NCI-H510A treated with DMSO at 0.1 percent for 48 hours (cell line): ENCODE measurements around the gene RAD23A.
"Not testable (repeated sequence)": the region's sequence is repeated elsewhere in the genome, so short reads cannot be mapped to it uniquely, and the experiment has no call there.

Source experiments
- DNase-seq: peaks from one replicate; lab custom pipeline; 2025; lab: John Stamatoyannopoulos, UW

The RAD23A gene

GRCh38 chr19:12955575-12955974 is 9.9 kb downstream of the RAD23A start:
- not testable (repeated sequence) for DNase-seq

GRCh38 chr19:12955996-12956395 is 10.3 kb downstream of the RAD23A start:
- DNase-seq = no peak

GRCh38 chr19:12956446-12957388 is 11.1 kb downstream of the RAD23A start, which contains the start of gene GADD45GIP1:
Gene GADD45GIP1 (minus strand): TSS chr19:12957223. CDS start chr19:12957212, 11 bp downstream.
- DNase-seq = peak; percentile 53

- DNase-seq = not testable (repeated sequence)
Measured at GRCh38 chr19:12957389-12957952, 11.8 kb downstream of the RAD23A start.

GRCh38 chr19:12959481-12959880 is 13.8 kb downstream of the RAD23A start:
- DNase-seq = no peak

GRCh38 chr19:12965017-12965811 is 19.6 kb downstream of the RAD23A start:
- DNase-seq = peak; percentile 61

GRCh38 chr19:12965812-12966135 is 20.1 kb downstream of the RAD23A start:
- no peak for DNase-seq

GRCh38 chr19:12967907-12968306 is 22.2 kb downstream of the RAD23A start:
- no peak for DNase-seq

- DNase-seq = no peak
Measured at GRCh38 chr19:12969292-12969988, 23.8 kb downstream of the RAD23A start, which contains the start of gene DAND5. Gene DAND5 (plus strand): TSS chr19:12969576. CDS start chr19:12969661, 85 bp downstream.

GRCh38 chr19:12970070-12970820 is 24.6 kb downstream of the RAD23A start:
- no peak for DNase-seq

- no peak for DNase-seq
Measured at GRCh38 chr19:12973236-12973635, 27.6 kb downstream of the RAD23A start.

- DNase-seq = no peak
Measured at GRCh38 chr19:12974301-12975220, 28.9 kb downstream of the RAD23A start.

GRCh38 chr19:12975221-12975741 is 29.6 kb downstream of the RAD23A start:
- DNase-seq = no peak

GRCh38 chr19:12976109-12976508 is 30.4 kb downstream of the RAD23A start:
- not testable (repeated sequence) for DNase-seq

GRCh38 chr19:12979974-12980373 is 34.3 kb downstream of the RAD23A start:
- DNase-seq = no peak

- no peak for DNase-seq
Measured at GRCh38 chr19:12982648-12983047, 37.0 kb downstream of the RAD23A start.

- no peak for DNase-seq
Measured at GRCh38 chr19:12983091-12983490, 37.4 kb downstream of the RAD23A start.

GRCh38 chr19:12983542-12984142 is 38.0 kb downstream of the RAD23A start:
- DNase-seq = peak; percentile 81

- no peak for DNase-seq
Measured at GRCh38 chr19:12984143-12984627, 38.5 kb downstream of the RAD23A start.
